Stimulated activated CD8-positive, alpha-beta memory T cell treated with anti-CD3 and anti-CD28 coated beads, Interleukin-4, amount 100 ng/mL, for 1 hour (primary cell): ENCODE results near the gene ELAVL4.

Experiments
- DNase-seq, 2 donors: peaks; one replicate each; pipeline ENCODE4 v3.0.0-alpha.2; 2020; ENCODE audit warnings: low read depth in 2 of 2, low spot score in 1 of 2

Gene ELAVL4

DNA sequence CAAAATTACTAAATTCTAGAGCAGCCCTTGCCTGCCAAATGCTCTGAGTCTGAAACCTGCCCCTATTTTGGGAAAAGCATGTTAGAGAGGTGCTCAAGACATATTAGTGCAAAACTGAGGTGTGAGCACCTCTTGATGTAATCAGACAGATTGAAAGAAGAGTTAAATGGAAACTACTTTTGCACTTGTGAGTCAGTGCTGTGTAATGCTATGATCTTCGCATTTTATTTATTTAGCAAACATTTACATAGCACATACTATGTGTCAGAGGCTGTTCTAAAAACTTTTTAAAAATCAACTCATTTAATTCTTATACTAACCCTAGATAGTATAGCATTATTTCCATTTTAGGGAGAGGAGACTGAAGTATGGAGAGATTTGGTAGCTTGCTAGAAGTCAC is 138.1 kb downstream of the ELAVL4 start:
- DNase-seq = no peak

GRCh38 chr1:50251702-50252101 is 143.0 kb downstream of the ELAVL4 start:
- no peak for DNase-seq

- DNase-seq = no peak
These were observed 143.5 kb downstream of the ELAVL4 start for GRCh38 chr1:50252196-50252595.
